ENCODE measurements around the gene ACTMAP.

Gene ACTMAP

DNA sequence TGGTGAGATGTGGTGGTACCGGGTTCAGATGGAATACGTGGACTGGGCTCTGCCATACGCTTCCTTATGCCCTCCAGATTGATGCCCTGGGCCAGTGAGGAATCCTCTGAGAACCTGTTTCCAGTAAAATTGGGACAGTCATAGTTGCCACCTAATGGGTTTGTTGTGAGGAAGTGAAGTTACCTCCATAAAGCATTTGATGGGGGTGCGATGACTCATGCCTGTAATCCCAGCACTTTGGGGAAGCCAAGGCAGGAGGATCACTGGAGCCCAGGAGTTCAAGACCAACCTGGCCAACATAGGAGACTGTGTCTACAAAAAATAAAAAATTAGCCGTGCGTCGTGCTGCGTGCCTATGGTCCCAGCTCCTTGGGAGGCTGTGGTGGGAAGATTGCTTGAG, 5.5 kb upstream of the ACTMAP start:
- H3K27ac ChIP-seq: no peak overlapping the region
- TF ChIP-seq, protein P1, sequence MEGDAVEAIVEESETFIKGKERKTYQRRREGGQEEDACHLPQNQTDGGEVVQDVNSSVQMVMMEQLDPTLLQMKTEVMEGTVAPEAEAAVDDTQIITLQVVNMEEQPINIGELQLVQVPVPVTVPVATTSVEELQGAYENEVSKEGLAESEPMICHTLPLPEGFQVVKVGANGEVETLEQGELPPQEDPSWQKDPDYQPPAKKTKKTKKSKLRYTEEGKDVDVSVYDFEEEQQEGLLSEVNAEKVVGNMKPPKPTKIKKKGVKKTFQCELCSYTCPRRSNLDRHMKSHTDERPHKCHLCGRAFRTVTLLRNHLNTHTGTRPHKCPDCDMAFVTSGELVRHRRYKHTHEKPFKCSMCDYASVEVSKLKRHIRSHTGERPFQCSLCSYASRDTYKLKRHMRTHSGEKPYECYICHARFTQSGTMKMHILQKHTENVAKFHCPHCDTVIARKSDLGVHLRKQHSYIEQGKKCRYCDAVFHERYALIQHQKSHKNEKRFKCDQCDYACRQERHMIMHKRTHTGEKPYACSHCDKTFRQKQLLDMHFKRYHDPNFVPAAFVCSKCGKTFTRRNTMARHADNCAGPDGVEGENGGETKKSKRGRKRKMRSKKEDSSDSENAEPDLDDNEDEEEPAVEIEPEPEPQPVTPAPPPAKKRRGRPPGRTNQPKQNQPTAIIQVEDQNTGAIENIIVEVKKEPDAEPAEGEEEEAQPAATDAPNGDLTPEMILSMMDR (conservative IDR thresholded peaks at IDR 0.05): no peak

DNA sequence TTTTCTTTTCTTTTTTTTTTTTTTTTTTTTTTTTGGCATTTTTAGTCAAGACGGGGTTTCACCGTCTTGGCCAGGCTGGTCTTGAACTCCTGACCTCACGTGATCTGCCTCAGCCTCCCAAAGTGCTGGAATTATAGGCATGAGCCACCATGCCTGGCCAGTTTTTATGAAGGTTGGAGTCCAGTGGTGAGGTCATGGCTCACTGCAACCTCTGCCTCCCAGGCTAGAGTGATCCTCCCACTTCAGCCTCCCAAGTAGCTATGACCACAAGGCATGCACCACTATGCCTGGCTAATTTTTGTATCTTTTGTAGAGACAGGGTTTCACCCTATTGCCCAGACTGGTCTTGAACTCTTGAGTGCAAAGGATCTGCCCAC, 5.0 kb upstream of the ACTMAP start:
- H3K27ac ChIP-seq: no peak overlapping the region
- TF ChIP-seq, protein P1 (conservative IDR thresholded peaks at IDR 0.05): no peak

DNA sequence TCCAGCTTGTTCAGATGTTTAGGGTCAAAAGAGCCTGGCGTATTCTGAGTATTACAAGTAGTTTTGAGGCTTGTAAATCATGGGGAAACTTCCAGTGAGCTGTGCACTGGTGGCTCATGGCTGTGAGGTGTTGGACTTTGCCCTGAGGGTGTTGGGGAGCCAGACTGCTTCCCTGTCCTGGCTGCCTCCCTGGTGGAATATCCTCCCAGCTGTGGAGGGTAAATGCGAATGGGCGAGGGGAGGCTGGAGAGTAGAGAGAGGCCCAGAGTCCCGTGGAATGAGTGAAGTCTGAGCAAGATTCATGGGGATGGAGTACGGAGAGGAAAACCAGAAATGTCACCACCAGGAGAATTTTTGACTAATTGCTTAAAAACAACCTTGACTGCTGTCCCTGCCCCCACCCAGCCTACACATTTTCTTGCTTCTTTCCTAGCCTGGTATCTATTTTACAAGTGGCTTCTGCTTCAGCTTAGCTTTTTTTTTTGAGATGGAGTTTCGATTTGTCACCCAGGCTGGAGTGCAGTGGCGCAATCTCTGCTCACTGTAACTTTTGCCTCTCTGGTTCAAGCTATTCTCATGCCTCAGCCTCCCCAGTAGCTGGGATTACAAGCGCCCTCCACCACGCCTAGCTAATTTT, 4.5 kb upstream of the ACTMAP start:
- peak overlapping the region; percentile 5; the same call in 1 of the 2 replicates for H3K27ac ChIP-seq
- TF ChIP-seq, protein P1 (conservative IDR thresholded peaks at IDR 0.05): no peak

DNA sequence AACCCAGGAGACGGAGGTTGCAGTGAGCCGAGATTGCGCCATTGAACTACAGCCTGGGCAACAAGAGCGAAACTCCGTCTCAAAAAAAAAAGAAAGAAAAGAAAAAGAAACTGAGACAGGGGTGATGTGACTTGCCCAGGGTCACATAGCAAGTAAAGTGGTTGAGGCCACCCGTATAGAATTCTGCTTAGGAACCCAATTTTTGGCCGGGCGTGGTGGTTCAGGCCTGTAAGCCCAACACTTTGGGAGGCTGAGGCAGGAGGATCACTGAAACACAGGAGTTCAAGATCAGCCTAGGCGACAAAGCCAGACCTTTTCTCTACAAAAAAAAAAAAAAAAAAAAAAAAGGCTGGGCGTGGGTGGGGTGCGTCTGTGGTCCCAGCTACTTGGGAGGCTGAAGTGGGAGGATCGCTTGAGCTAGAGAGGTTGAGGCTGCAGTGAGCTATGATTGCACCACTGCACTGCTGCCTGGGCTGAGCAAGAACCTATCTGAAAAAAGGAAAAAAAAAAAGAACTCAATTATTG, 2.0 kb upstream of the ACTMAP start:
- H3K27ac ChIP-seq: peak overlapping the region; percentile 92
- TF ChIP-seq, protein P1 (conservative IDR thresholded peaks at IDR 0.05): no peak

DNA sequence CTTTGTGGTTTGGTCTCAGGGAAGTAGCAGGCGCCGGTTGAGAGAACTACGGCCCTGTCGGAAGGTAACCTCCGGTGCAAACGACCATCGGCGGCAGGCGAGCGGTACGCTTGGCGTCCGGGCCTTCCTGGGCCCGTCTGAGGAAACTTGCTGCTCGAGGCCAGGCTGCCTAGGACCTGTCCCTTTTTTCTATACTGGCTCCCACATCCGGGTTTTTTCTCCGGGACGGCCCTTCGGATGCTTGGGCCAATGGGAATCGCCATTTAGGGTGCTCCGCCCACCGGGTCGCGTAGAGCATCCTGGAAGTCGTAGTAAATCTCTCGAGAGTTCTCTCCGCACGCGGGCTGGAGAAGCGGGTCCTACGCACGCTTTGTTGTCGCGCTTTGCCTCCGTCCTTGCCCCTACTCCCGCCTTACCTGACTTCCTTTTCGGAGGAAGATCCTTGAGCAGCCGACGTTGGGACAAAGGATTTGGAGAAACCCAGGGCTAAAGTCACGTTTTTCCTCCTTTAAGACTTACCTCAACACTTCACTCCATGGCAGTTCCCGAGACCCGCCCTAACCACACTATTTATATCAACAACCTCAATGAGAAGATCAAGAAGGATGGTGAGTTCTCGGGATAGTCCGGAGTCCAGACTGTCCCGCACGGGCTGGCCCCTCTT, 729 bp upstream of the ACTMAP start, which contains the start of gene SNRPA:
SNRPA (plus strand) TSS at position 330 of the 664 bp plus-strand sequence; CDS start at position 536, 206 bp downstream.
- TF ChIP-seq, protein P1 (conservative IDR thresholded peaks at IDR 0.05): no peak
- H3K27ac ChIP-seq: peak within 1 kb of the TSS; percentile 92

DNA sequence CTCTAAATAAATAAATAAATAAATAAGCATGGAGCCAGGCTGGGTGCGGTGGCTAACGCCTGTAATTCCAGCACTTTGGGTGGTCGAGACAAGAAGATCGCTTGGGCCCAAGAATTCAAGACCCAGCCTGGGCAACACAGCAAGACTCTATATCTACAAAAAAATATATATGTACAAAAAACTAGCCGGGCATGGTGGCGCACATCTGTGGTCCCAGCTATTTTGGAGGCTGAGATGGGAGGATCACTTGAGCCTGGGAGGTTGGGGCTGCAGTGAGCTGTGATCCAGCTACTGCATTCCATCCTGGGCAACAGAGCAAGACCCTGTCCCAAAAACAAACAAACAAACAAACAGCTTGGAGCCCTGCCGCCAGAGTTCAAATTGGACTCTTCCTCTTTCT, 2.7 kb downstream of the ACTMAP start:
- H3K27ac ChIP-seq: no peak overlapping the region
- TF ChIP-seq, protein P1 (conservative IDR thresholded peaks at IDR 0.05): no peak

DNA sequence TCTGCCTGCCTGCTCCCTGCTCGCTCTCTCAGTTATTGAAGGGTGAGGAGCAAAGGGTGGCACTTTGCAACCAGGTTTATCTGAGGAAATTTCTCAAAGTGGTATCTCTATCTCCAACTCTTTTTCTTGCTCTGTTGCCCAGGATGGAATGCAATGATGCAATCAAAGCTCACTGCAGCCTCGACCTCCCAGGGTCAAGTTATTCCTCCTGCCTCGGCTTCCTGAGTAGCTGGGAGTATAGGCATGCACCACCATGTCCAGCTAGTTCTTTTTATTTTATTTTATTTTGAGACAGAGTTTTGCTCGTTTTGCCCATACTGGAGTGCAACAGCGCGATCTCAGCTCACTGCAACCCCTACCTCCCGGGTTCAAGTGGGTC, 4.9 kb downstream of the ACTMAP start:
- no peak overlapping the region for H3K27ac ChIP-seq
- TF ChIP-seq, protein P1 (conservative IDR thresholded peaks at IDR 0.05): no peak
